A673 (cell line): Measurements from ENCODE around the gene NFRKB. TPM values are rescaled to one million over a fixed set of nuclear protein-coding genes. Genes with fewer than 3 reads are reported as not detected.

Experiments used
- BruUV-seq: library from RNA; stranded (reverse); fragments of 400-500 nt; replicated peaks from 2 replicates; lab custom pipeline; 2021; lab: Mats Ljungman, UMichigan
- CTCF ChIA-PET: fragments of 300-600 bp; sonication (Branson Sonifier 250); formaldehyde crosslinking; loops from one replicate; lab custom pipeline; 2022; ENCODE audit warnings: antibody characterized with exemption; lab: Charles Lee
- POLR2A ChIA-PET: fragments of 300-600 bp; sonication (Branson Sonifier 250); formaldehyde crosslinking; loops from one replicate; lab custom pipeline; 2022; ENCODE audit warnings: antibody characterized with exemption; ENCODE audit not compliant: low non-redundant PET; lab: Charles Lee
- DNase-seq: peaks from one replicate; pipeline ENCODE4 v3.0.0-alpha.2; 2015; ENCODE audit warnings: low spot score
- H3K27ac ChIP-seq: fragments of 200-600 bp; sonication (generic); 2 replicates; pipeline ENCODE4 v1.5.1; 2016; ENCODE audit warnings: mixed run types, low read depth, mild to moderate bottlenecking, mixed read lengths, antibody characterized with exemption, low read length; ENCODE audit not compliant: poor library complexity, severe bottlenecking
- H3K27me3 ChIP-seq: fragments of 200-600 bp; sonication (generic); replicated peaks from 2 replicates; pipeline ENCODE4 v1.6.1; 2017; ENCODE audit warnings: mixed run types, low read depth, mild to moderate bottlenecking, mixed read lengths, antibody characterized with exemption, low read length; ENCODE audit not compliant: insufficient read depth, poor library complexity
- H3K36me3 ChIP-seq: fragments of 200-600 bp; sonication (generic); 2 replicates; pipeline ENCODE4 v1.6.1; 2016; ENCODE audit warnings: mixed run types, mild to moderate bottlenecking, mixed read lengths, antibody characterized with exemption, low read length; ENCODE audit not compliant: insufficient read depth, poor library complexity, severe bottlenecking
- H3K4me1 ChIP-seq: fragments of 200-600 bp; sonication (generic); 2 replicates; pipeline ENCODE4 v1.6.1; 2017; ENCODE audit warnings: mixed run types, mild to moderate bottlenecking, mixed read lengths, antibody characterized with exemption, low read length; ENCODE audit not compliant: insufficient read depth, poor library complexity, severe bottlenecking
- H3K4me3 ChIP-seq: fragments of 200-600 bp; sonication (generic); 2 replicates; pipeline ENCODE4 v1.5.1; 2016; ENCODE audit warnings: low read depth, mixed run types, mild to moderate bottlenecking, mixed read lengths, low read length; ENCODE audit not compliant: poor library complexity, severe bottlenecking
- H3K9me3 ChIP-seq: fragments of 200-600 bp; sonication (generic); 2 replicates; pipeline ENCODE4 v1.6.1; 2016; ENCODE audit warnings: mixed run types, low read depth, mild to moderate bottlenecking, mixed read lengths, antibody characterized with exemption, low read length; ENCODE audit not compliant: poor library complexity, severe bottlenecking
- CTCF ChIP-seq: fragments of 300-800, 200-600 bp; sonication (generic); conservative IDR thresholded peaks from 2 replicates; pipeline ENCODE4 v1.5.1; 2017; ENCODE audit warnings: low read depth, mild to moderate bottlenecking, antibody characterized with exemption, low read length, moderate library complexity, mixed read lengths
- EZH2 ChIP-seq: fragments of 200-600 bp; sonication (generic); IDR thresholded peaks from 2 replicates; pipeline ENCODE4 v1.6.1; 2017; ENCODE audit warnings: borderline replicate concordance, low read depth, mild to moderate bottlenecking, mixed read lengths, antibody characterized with exemption, low read length; ENCODE audit not compliant: poor library complexity, severe bottlenecking
- intact Hi-C: fragments of 100-400 bp; cut with micrococcal nuclease; formaldehyde crosslinking; loops from one replicate; pipeline ENCODE4 v1.10.0; 2022; ENCODE audit not compliant: unreplicated experiment
- total RNA-seq: library from RNA; stranded (reverse); gene quantifications from 2 replicates; pipeline ENCODE4 v1.2.3, GENCODE V29; 2021

The NFRKB gene
- total RNA-seq, 1 experiment from 2014 or later, result 54.5 TPM

DNA sequence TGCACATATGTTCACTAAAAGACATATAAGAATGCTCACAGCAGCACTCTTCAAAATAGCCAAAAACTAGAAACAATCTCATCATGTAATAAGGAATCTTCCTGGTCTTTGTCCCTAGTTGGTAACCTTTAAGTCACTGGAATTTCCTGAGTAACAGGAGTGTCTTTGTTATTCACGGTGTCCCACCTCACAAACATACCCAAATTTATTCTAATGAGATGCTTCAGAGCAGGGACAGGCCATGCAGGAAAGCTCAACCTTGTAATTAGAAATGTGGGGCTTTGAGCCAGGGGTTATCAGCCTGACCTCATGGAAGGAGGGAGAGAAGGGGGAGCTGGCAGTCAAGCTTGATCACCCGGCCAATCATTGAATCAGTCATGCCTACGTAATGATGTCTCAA is 40.3 kb upstream of the NFRKB start:
- TF ChIP-seq EZH2 (no peak), CTCF (no peak)
- H3K27ac ChIP-seq, result no peak overlapping the region

GRCh38 chr11:129933891-129934290 is 38.5 kb upstream of the NFRKB start:
- BruUV-seq, result no TSS peak
- no peaks in the 10 kb centered on the region for H3K36me3 ChIP-seq
- TF ChIP-seq EZH2 (no peak), CTCF (no peak)
- intact Hi-C loops, result no loop called here
- no peak overlapping the region for H3K4me3 ChIP-seq
- H3K27me3 ChIP-seq, result no peaks in the 10 kb centered on the region
- POLR2A ChIA-PET, result no interaction called here
- CTCF ChIA-PET, result no interaction called here
- H3K27ac ChIP-seq, result no peak overlapping the region
- DNase-seq, result no peak
- H3K4me1 ChIP-seq, result no peaks in the 10 kb centered on the region
- no peaks in the 10 kb centered on the region for H3K9me3 ChIP-seq

More for the DNA sequence above, 40.3 kb upstream of the NFRKB start:
- no peaks in the 10 kb centered on the region for H3K4me1 ChIP-seq
- intact Hi-C loops, result no loop called here
- H3K27me3 ChIP-seq, result no peaks in the 10 kb centered on the region
- POLR2A ChIA-PET, result interaction anchor here (0.6 kb wide), 1 partner anchor 114 kb away, joined by 4 read pairs; no protein-coding TSS in a partner anchor
- no peak overlapping the region for H3K4me3 ChIP-seq
- BruUV-seq, result no TSS peak
- H3K36me3 ChIP-seq, result no peaks in the 10 kb centered on the region
- no peak for DNase-seq
- H3K9me3 ChIP-seq, result no peaks in the 10 kb centered on the region
- CTCF ChIA-PET, result no interaction called here

DNA sequence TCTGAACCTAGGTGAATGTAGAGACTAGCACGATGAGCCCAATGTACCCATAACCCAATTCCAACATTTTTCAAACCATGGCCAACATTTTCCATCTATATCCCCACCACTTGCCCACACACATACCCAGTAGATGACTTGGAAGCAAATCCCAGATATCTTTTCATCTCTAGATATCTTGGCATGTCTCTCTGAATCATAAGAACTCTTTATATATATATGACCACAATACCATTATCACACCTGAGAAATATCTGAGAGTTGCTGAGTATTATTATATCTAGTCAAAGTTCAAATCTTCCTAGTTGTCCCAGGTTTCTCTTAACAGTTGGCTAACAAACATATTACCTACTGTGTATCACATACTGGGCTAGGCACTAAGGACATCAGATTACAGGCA is 37.9 kb upstream of the NFRKB start:
- ChIA-PET CTCF (no interaction called here), POLR2A (no interaction called here)
- no peak overlapping the region for H3K4me3 ChIP-seq
- TF ChIP-seq EZH2 (no peak), CTCF (no peak)
- no TSS peak for BruUV-seq
- DNase-seq, result no peak
- H3K36me3 ChIP-seq, result no peaks in the 10 kb centered on the region
- H3K4me1 ChIP-seq, result no peaks in the 10 kb centered on the region
- no peaks in the 10 kb centered on the region for H3K9me3 ChIP-seq
- no peaks in the 10 kb centered on the region for H3K27me3 ChIP-seq
- intact Hi-C loops, result no loop called here
- no peak overlapping the region for H3K27ac ChIP-seq
